Omental fat pad (tissue), 4 donors: Measurements from ENCODE around the gene IGFL3. TPM values are rescaled to one million over a fixed set of nuclear protein-coding genes. Genes with fewer than 3 reads are reported as not detected.
"Not testable (repeated sequence)": the region's sequence is repeated elsewhere in the genome, so short reads cannot be mapped to it uniquely, and the experiment has no call there.

Source experiments
- ATAC-seq: fragments of 150-250 bp; one replicate; pipeline ENCODE4 v1.9.1; 2016; ENCODE audit warnings: mild to moderate bottlenecking, moderate library complexity; ENCODE audit not compliant: low FRiP score
- DNase-seq: peaks from one replicate; pipeline ENCODE4 v3.0.0-alpha.2; 2019; ENCODE audit warnings: low spot score
- CTCF ChIP-seq, 3 donors: fragments of 450-650 bp; IDR thresholded peaks; one replicate each; pipeline ENCODE4 v1.5.1; 2016 to 2017; ENCODE audit warnings: antibody characterized with exemption in 3 of 3, mild to moderate bottlenecking in 3 of 3, moderate library complexity in 2 of 3
- total RNA-seq, 4 donors: library from RNA; depleted of rRNA; stranded (reverse); fragments of >200 nt; gene quantifications; one replicate each; pipeline ENCODE4 v1.1.0, GENCODE V29; 2016

IGFL3 gene
- total RNA-seq, 4 donors from 2014 or later = not detected

- ATAC-seq (no peak), DNase-seq (no peak)
- TF ChIP-seq CTCF (IDR thresholded peaks at IDR 0.05) = no peak
These were observed 14.6 kb downstream of the IGFL3 start for GRCh38 chr19:46109876-46110275.

- ATAC-seq (no peak), DNase-seq (no peak)
- TF ChIP-seq CTCF (IDR thresholded peaks at IDR 0.05) = no peak
These were observed 17.1 kb downstream of the IGFL3 start for GRCh38 chr19:46107371-46107770.

- not testable (repeated sequence) for ATAC-seq, DNase-seq
These were observed 22.2 kb downstream of the IGFL3 start for GRCh38 chr19:46102333-46102732.

- DNase-seq (no peak), ATAC-seq (no peak)
- no peak for TF ChIP-seq CTCF (IDR thresholded peaks at IDR 0.05)
These were observed 23.2 kb downstream of the IGFL3 start for GRCh38 chr19:46101293-46101692.

GRCh38 chr19:46100344-46100743, 24.1 kb downstream of the IGFL3 start:
- TF ChIP-seq CTCF (IDR thresholded peaks at IDR 0.05) = no peak
- no peak for DNase-seq
- no peak for ATAC-seq

GRCh38 chr19:46090444-46090843, 34.0 kb downstream of the IGFL3 start:
- no peak for ATAC-seq
- TF ChIP-seq CTCF (IDR thresholded peaks at IDR 0.05) = no peak
- DNase-seq = no peak

GRCh38 chr19:46089432-46089831, 35.1 kb downstream of the IGFL3 start:
- no peak for TF ChIP-seq CTCF (IDR thresholded peaks at IDR 0.05)
- ATAC-seq = no peak
- no peak for DNase-seq

- no peak for DNase-seq
- TF ChIP-seq CTCF (IDR thresholded peaks at IDR 0.05) = no peak
- no peak for ATAC-seq
These were observed 36.4 kb downstream of the IGFL3 start for GRCh38 chr19:46088101-46088500.
